ENCODE results near the gene GSTP1. TPM values are rescaled to one million over a fixed set of nuclear protein-coding genes. Genes with fewer than 3 reads are reported as not detected.
"Not testable (repeated sequence)": the region's sequence is repeated elsewhere in the genome, so short reads cannot be mapped to it uniquely, and the experiment has no call there.

GSTP1 gene
- polyA plus RNA-seq, 3 donors: 324 to 594 (median 489) TPM

DNA sequence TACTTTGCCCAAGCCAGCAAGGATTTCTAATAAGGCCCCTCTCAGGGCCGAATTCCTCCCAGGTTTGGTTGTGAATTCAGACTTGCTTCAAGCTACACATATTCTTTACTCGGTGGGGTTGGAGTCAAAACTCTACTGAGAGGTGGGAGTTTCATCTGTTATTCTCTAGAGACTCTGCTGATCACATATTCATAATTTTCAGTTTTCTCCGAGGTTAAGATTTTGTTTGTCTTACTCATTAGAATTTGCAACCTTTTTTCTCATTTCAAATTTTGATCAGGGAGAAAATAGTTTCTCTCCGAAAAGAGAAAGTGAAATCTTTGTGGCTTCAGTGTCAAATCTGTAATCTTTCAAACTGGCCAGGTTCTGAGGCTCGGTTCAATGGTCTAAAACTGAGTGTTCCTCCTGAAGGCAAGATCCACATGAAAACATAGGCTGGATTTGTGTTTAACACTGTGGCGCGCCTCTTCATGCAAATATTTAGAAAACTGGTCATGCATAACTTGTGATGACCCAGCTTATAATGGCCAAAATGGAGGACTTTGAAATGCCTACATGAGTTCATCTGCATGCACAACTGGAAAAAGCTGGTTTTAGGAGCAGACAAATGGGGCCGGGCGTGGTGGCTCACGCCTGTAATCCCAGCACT, 21.5 kb upstream of the GSTP1 start:
- H3K27ac ChIP-seq (ENCODE audit: low read depth, low read length): no peak overlapping the region
- 73 to 81% (median 74%) methylated on average over 10 of the region's 10 CpGs for WGBS, 3 donors

DNA sequence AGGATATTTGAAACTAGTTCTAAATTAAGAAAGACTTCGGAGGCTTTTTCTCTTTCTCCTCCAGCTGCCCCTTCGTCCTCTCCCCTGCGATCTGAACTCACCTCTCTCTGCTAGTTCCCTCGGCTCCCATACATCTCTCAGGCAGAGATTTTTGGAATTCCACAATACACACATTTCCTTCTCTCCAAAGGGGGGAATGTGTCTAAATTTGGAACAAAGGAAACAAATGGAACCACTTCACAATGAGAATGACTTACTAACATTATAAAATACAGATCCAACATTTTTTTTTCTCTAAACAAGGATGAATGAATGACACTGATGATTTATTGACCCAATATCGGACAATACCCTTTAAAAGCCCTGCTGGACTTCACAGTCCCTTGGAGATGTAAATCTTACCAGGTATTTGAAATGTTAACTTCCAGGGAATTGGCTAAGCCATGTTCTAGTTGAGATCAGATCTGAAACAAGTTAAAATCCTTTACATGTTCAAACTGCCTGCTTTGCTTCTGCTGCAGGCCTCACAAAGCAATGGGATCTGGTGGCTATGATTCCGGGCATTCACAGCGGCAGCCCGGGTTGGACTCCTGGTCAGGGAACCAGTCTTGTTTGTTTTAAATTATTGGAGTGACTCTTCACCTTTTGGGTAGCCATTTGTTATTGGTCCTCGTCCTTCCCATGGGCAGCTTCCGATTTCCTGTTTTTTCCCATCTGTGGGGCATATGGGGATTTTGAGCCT, 20.5 kb upstream of the GSTP1 start:
- WGBS, 3 donors: 70 to 75% (median 73%) methylated on average over 10 of the region's 10 CpGs
- H3K27ac ChIP-seq (ENCODE audit: low read depth, low read length): no peak overlapping the region

DNA sequence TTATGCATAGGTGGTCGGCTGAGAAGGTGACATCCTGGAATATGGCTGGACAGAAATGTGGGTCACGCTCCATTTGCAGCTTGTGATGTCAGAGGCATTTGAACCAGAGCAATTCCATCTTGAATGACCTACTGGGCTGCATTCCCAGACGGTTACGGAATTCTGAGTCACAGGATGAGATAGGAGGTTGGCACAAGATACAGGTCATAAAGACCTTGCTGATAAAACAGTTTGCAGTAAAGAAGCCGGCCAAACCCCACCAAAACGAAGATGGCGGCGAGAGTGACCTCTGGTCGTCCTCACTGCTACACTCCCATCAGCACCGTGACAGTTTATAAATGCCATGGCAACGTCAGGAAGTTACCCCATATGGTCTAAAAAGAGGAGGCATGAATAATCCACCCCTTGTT, 19.9 kb upstream of the GSTP1 start:
- not testable (repeated sequence) for H3K27ac ChIP-seq (ENCODE audit: low read depth, low read length)

GRCh38 chr11:67564230-67564629, 19.4 kb upstream of the GSTP1 start:
- H3K27ac ChIP-seq (ENCODE audit: low read depth, low read length): no peak overlapping the region
- 83 to 89% (median 85%) methylated on average over 4 of the region's 4 CpGs for WGBS, 3 donors

More for the DNA sequence above, 19.9 kb upstream of the GSTP1 start:
- WGBS, 3 donors: 40 to 51% (median 45%) methylated on average over 11 of the region's 11 CpGs

DNA sequence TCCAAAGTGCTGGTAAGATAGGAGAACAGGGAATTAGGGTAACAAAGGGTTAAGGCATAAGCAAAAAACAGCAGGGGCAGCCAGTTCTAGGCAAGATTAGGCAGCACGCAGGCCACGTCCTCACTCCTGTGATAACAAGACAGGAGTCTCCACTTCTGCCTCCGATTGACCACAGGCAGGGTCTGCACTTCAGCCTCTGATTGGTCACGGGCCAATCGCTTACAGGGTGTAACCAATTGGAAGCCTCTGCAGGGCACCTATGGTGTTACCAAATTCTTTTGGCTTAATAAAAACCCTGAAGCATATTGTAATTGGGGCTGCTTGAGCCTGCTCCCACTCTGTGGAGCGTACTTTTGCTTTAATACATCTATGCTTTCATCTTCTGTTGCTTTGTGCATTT, 12.2 kb upstream of the GSTP1 start:
- WGBS, 3 donors: 61 to 69% (median 64%) methylated on average over 6 of the region's 6 CpGs
- H3K27ac ChIP-seq (ENCODE audit: low read depth, low read length): no peak overlapping the region

GRCh38 chr11:67572305-67572704, 11.3 kb upstream of the GSTP1 start:
- WGBS, 3 donors: 15 to 19% (median 17%) methylated on average over 5 of the region's 5 CpGs
- H3K27ac ChIP-seq (ENCODE audit: low read depth, low read length): no peak overlapping the region

DNA sequence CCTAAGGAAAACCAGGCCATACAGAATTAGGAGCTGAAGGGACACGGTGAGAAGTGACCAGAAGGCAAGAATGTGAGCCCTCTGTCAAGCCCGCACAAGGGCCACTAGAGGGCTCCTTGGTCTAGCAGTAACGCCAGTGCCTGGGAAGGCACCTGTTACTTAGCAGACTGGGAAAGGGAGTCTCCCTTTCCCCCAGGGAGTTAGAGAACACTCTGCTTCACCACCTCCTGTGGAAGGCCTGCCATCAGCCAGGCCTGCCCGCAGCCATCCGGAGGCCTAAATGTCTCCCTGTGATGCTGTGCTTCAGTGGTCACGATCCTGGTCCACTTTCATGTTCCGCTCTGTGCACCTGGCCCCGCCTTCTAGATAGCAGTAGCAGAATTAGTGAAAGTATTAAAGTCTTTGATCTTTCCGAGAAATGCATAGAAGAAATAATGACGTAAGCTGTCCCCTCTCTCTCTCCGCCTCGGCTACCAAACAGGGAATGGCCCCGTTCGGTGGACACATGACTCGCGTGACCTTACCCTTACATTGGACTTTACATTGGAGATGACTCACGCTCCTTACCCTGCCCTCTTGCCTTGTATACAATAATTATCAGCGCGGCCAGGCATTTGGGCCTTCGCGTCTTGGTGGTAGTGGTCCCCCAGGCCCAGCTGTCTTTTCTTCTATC, 10.7 kb upstream of the GSTP1 start:
- 43 to 62% (median 58%) methylated on average over 21 of the region's 21 CpGs for WGBS, 3 donors
- no peak overlapping the region for H3K27ac ChIP-seq (ENCODE audit: low read depth, low read length)

- H3K27ac ChIP-seq (ENCODE audit: low read depth, low read length): no peak overlapping the region
- WGBS, 3 donors: 45 to 59% (median 57%) methylated on average over 3 of the region's 3 CpGs
Measured at GRCh38 chr11:67574938-67575337, 8.7 kb upstream of the GSTP1 start.

DNA sequence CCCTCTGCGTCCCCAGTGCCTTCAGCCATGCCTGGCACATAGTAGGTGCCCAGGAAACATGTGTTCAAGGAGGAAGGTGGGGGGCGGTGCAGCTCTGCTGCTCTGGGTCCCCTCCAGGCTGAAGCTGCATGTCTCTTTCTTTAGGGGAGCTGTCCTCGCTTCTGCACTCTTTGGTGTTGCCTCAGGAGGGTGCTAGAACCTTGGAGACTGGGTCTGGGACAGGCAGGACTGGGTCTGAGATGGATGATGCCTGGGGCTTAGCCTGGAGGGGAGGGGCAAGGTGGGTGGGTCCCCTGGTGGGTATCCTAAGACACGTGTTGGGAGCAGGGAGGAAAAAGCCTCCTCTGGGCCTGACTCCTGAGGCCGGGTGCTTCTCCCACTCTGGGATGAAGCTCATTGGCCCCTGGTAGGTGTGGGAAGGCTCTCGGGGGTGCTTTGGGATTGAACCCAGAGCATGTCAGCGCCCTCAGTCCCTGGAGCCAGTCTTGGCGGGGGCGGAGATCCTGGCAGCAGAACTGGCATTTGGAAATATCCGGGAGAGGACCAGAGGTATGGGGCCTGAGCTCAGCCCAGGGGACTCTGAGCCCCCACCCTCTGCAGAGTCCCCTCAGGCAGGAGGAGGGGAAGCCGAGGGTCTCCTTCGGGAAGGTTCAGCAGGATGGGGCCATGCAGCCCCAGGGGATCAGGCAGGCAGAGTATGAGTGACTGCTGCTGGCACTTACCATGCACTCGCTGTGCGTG, 6.7 kb upstream of the GSTP1 start:
- H3K27ac ChIP-seq (ENCODE audit: low read depth, low read length): no peak overlapping the region
- 73 to 79% (median 74%) methylated on average over 14 of the region's 14 CpGs for WGBS, 3 donors

- 73 to 86% (median 74%) methylated on average over 6 of the region's 6 CpGs for WGBS, 3 donors
Measured at GRCh38 chr11:67577951-67578350, 5.7 kb upstream of the GSTP1 start.

DNA sequence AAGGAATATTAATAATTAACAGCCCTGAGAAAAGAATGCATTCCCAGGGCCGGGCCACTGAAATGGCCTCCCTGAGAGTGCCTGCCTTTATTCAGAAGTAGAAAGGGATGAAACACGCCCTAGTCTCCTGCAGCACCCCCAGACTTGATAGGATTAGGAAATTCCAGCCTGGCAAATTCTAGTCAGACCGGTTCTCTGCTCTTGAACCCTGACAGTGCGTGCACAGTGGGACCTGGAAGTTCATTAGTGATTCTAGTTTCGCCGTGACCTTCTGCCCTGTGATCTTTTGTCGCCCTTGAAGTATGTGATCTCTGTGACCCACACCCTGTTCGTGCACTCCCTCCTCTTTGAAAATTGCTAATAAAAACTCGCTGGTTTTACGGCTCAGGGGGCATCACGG, 2.1 kb upstream of the GSTP1 start:
- WGBS, 3 donors: 25 to 72% (median 59%) methylated on average over 11 of the region's 11 CpGs
- no peak overlapping the region for H3K27ac ChIP-seq (ENCODE audit: low read depth, low read length)

More at GRCh38 chr11:67577951-67578350, 5.7 kb upstream of the GSTP1 start:
- no peak overlapping the region for H3K27ac ChIP-seq (ENCODE audit: low read depth, low read length)

GRCh38 chr11:67582011-67582410, 1.6 kb upstream of the GSTP1 start:
- no peak overlapping the region for H3K27ac ChIP-seq (ENCODE audit: low read depth, low read length)
- 44 to 64% (median 56%) methylated on average over 4 of the region's 4 CpGs for WGBS, 3 donors

DNA sequence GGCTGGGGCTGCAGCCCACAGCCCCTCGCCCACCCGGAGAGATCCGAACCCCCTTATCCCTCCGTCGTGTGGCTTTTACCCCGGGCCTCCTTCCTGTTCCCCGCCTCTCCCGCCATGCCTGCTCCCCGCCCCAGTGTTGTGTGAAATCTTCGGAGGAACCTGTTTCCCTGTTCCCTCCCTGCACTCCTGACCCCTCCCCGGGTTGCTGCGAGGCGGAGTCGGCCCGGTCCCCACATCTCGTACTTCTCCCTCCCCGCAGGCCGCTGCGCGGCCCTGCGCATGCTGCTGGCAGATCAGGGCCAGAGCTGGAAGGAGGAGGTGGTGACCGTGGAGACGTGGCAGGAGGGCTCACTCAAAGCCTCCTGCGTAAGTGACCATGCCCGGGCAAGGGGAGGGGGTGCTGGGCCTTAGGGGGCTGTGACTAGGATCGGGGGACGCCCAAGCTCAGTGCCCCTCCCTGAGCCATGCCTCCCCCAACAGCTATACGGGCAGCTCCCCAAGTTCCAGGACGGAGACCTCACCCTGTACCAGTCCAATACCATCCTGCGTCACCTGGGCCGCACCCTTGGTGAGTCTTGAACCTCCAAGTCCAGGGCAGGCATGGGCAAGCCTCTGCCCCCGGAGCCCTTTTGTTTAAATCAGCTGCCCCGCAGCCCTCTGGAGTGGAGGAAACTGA, 731 bp downstream of the GSTP1 start:
- no peak overlapping the region for H3K27ac ChIP-seq (ENCODE audit: low read depth, low read length)
- WGBS, 3 donors: 14 to 18% (median 17%) methylated on average over 32 to 33 of the region's 33 CpGs

DNA sequence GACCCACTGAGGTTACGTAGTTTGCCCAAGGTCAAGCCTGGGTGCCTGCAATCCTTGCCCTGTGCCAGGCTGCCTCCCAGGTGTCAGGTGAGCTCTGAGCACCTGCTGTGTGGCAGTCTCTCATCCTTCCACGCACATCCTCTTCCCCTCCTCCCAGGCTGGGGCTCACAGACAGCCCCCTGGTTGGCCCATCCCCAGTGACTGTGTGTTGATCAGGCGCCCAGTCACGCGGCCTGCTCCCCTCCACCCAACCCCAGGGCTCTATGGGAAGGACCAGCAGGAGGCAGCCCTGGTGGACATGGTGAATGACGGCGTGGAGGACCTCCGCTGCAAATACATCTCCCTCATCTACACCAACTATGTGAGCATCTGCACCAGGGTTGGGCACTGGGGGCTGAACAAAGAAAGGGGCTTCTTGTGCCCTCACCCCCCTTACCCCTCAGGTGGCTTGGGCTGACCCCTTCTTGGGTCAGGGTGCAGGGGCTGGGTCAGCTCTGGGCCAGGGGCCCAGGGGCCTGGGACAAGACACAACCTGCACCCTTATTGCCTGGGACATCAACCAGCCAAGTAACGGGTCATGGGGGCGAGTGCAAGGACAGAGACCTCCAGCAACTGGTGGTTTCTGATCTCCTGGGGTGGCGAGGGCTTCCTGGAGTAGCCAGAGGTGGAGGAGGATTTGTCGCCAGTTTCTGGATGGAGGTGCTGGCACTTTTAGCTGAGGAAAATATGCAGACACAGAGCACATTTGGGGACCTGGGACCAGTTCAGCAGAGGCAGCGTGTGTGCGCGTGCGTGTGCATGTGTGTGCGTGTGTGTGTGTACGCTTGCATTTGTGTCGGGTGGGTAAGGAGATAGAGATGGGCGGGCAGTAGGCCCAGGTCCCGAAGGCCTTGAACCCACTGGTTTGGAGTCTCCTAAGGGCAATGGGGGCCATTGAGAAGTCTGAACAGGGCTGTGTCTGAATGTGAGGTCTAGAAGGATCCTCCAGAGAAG, 1.6 kb downstream of the GSTP1 start:
- 78 to 90% (median 86%) methylated on average over 21 of the region's 21 CpGs for WGBS, 3 donors
- no peak overlapping the region for H3K27ac ChIP-seq (ENCODE audit: low read depth, low read length)

DNA sequence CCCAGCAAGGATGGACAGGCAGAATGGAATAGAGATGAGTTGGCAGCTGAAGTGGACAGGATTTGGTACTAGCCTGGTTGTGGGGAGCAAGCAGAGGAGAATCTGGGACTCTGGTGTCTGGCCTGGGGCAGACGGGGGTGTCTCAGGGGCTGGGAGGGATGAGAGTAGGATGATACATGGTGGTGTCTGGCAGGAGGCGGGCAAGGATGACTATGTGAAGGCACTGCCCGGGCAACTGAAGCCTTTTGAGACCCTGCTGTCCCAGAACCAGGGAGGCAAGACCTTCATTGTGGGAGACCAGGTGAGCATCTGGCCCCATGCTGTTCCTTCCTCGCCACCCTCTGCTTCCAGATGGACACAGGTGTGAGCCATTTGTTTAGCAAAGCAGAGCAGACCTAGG, 2.3 kb downstream of the GSTP1 start:
- no peak overlapping the region for H3K27ac ChIP-seq (ENCODE audit: low read depth, low read length)
- whole genome bisulfite sequencing, 3 donors: 82 to 97% (median 93%) methylated on average over 4 of the region's 4 CpGs

- no peak overlapping the region for H3K27ac ChIP-seq (ENCODE audit: low read depth, low read length)
- 72 to 84% (median 73%) methylated on average over 5 of the region's 5 CpGs for WGBS, 3 donors
Measured at GRCh38 chr11:67586568-67587250, 3.1 kb downstream of the GSTP1 start.

- H3K27ac ChIP-seq (ENCODE audit: low read depth, low read length): no peak overlapping the region
- 85 to 98% (median 91%) methylated on average over 1 of the region's 1 CpG for WGBS, 3 donors
Measured at GRCh38 chr11:67588136-67588503, 4.5 kb downstream of the GSTP1 start.

Data from adipose tissue (tissue), 3 donors.